ENCODE data around the gene PRPF19.
"Not testable (repeated sequence)": the region's sequence is repeated elsewhere in the genome, so short reads cannot be mapped to it uniquely, and the experiment has no call there.

PRPF19 gene

DNA sequence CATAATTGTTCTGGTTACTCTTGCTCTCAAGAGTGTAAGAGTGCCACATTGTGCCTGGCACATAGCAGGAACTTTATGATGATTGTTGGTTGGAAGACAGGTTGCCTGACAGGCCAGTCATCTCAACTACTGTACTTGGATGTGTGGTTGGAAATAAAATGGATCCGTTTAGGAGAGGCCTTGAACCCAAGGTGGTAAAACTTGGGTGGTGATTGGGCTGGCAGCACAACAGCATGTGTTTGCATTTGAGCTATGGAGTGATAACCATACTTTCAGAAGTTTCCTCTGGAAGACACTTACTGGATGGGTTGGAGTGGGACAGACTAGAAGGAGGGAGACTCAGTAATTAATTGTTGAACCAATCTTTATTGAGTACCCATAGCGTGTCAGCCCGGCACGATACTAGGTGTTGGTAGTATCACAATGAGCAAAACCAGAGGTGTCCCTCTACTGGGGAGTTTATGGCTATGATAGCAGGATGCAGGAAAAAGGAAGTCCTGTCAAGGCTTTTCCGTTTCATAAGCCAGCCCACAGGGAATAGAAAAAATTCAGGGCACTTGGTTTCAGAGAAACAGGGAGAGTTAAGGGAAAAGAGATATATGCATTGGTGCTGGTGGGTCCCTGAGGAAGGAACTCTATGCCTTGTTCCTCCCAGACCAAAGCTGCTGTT lies 4.5 kb upstream of the PRPF19 start:
- Histone ChIP-seq H3K9ac (ENCODE audit: low read length) (no peak overlapping the region), H3K4me1 (ENCODE audit: control insufficient read depth, insufficient read depth, low read length) (peaks cover 16% of the 10 kb centered on the region), H3K36me3 (ENCODE audit: control insufficient read depth, insufficient read depth, low read length) (no peaks in the 10 kb centered on the region), H3K27me3 (ENCODE audit: control insufficient read depth, insufficient read depth, low read length) (no peaks in the 10 kb centered on the region), H3K9me3 (ENCODE audit: control insufficient read depth, low read length) (no peaks in the 10 kb centered on the region), H3K4me3 (ENCODE audit: low read length) (no peak overlapping the region)

DNA sequence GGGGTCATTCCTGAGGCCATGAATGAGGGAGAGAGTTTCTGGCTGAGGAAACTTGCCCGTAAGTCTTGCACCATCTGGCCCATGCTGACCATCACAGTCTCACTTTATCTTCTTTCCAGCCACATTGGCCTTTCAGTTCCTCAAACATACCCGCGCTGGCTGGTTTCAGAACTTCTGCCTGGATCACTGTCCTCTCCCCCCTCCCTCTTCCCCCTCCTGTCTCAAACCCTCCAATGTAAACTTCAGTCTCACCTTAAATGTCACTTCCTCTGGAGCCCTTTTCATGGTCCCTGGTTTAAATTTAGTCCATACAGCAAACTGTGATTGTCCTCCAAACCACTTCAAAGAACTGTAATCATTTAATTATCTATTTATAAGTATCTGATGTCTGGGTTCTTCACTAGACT lies 3.9 kb upstream of the PRPF19 start:
- no peaks in the 10 kb centered on the region for H3K36me3 ChIP-seq (ENCODE audit: control insufficient read depth, insufficient read depth, low read length)
- no peak overlapping the region for H3K4me3 ChIP-seq (ENCODE audit: low read length)
- H3K4me1 ChIP-seq (ENCODE audit: control insufficient read depth, insufficient read depth, low read length), result peaks cover 12% of the 10 kb centered on the region
- H3K27me3 ChIP-seq (ENCODE audit: control insufficient read depth, insufficient read depth, low read length), result no peaks in the 10 kb centered on the region
- H3K9me3 ChIP-seq (ENCODE audit: control insufficient read depth, low read length), result no peaks in the 10 kb centered on the region
- no peak overlapping the region for H3K9ac ChIP-seq (ENCODE audit: low read length)

DNA sequence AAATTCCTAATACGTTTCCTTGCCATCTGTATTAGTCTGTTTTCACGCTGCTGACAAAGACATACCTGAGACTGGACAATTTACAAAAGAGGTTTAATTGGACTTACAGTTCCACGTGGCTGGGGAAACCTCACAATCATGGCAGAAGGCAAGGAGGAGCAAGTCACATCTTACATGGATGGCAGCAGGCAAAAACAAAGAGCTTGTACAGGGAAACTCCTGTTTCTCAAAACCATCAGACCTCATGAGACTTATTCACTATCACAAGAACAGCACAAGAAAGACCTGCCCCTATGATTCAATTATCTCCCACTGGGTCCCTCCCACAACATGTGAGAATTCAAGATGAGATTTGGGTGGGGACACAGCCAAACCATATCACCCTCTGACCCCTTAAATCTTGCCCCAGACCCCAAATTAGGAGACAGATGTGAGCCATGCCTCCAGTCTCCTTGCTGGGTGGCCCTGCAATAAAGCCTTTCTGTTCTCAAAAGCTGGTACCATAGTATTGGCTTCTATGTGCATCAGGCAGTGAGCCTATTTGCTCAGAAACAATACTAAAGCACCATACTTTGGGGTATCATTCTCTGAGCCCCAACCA lies 3.4 kb upstream of the PRPF19 start:
- peaks cover 17% of the 10 kb centered on the region for H3K4me1 ChIP-seq (ENCODE audit: control insufficient read depth, insufficient read depth, low read length)
- H3K36me3 ChIP-seq (ENCODE audit: control insufficient read depth, insufficient read depth, low read length); H3K9ac ChIP-seq (ENCODE audit: low read length); H3K27me3 ChIP-seq (ENCODE audit: control insufficient read depth, insufficient read depth, low read length); H3K9me3 ChIP-seq (ENCODE audit: control insufficient read depth, low read length); H3K4me3 ChIP-seq (ENCODE audit: low read length): not testable (repeated sequence)

DNA sequence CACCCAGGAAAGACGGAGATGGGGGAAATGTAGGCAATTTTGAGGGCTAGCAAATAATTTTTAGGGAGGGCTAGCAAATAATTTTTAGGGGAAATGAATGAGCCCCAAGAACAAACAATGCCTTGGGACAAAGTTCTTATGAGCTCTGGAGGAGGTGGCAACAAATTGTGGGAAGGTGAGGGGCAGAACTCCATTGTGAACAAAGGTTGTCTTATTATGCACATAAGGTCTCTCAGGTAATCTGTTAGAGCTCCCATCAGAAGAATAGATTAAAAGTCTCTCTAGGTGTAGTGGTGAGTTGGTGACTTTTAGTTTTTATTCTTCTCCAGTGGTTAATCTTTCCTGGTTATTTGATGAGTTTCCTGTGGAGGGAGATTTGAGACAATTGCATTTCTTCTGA lies 2.4 kb upstream of the PRPF19 start:
- Histone ChIP-seq H3K27me3 (ENCODE audit: control insufficient read depth, insufficient read depth, low read length) (no peaks in the 10 kb centered on the region), H3K9me3 (ENCODE audit: control insufficient read depth, low read length) (no peaks in the 10 kb centered on the region), H3K4me3 (ENCODE audit: low read length) (no peak overlapping the region), H3K36me3 (ENCODE audit: control insufficient read depth, insufficient read depth, low read length) (no peaks in the 10 kb centered on the region), H3K4me1 (ENCODE audit: control insufficient read depth, insufficient read depth, low read length) (peaks cover 20% of the 10 kb centered on the region), H3K9ac (ENCODE audit: low read length) (no peak overlapping the region)

DNA sequence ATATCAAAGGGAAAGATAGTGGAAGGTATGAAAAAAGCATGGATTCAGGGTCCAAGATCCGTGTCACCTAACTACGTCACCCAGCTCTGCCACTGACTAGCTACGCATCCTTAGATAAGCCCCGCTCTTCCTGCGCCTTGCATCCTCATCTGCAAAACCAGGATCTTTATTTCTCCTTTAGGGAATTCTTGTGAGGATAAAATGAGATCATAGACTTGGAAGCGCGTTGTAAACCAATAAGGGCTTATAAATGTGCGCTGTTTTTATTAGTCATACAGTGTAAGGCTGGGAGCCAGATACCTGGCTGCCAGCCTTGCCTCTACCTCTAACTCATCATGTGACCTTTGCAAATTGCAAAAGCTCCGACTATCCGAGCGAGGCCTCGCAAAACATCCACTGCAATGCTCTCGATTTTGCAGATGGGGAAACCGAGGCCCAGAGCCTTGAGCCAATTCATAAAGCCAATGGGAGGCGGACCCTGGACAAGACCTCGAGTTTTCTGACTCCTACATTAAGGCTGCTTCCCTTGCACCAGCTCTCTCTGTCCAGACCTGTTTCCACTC lies 753 bp downstream of the PRPF19 start:
- Histone ChIP-seq H3K27me3 (ENCODE audit: control insufficient read depth, insufficient read depth, low read length) (no peaks in the 10 kb centered on the region), H3K4me3 (ENCODE audit: low read length) (peak overlapping the region; percentile 60), H3K9ac (ENCODE audit: low read length) (peak overlapping the region; percentile 60), H3K9me3 (ENCODE audit: control insufficient read depth, low read length) (no peaks in the 10 kb centered on the region), H3K4me1 (ENCODE audit: control insufficient read depth, insufficient read depth, low read length) (peaks cover 13% of the 10 kb centered on the region), H3K36me3 (ENCODE audit: control insufficient read depth, insufficient read depth, low read length) (peaks cover 12% of the 10 kb centered on the region)

DNA sequence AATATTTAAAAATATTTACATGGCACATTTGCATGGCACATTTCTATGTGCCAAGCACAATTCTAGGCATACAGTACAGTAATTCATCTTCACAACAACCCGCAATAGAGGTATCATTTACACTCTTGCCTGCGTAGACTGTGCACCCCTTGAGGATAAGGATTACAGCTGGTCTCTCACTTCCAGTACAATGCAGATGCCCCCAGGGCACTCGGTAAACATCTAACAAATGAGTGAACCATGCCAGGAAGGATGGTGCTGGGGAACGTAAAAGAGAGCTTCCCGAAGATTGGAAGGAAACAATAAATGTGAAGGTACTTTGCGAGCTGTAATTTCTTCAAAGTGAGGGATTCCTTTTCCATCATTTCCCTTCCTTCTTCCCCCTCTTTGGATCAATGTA lies 1.3 kb downstream of the PRPF19 start:
- peaks cover 13% of the 10 kb centered on the region for H3K4me1 ChIP-seq (ENCODE audit: control insufficient read depth, insufficient read depth, low read length)
- H3K9ac ChIP-seq (ENCODE audit: low read length), result peak overlapping the region; percentile 60
- H3K27me3 ChIP-seq (ENCODE audit: control insufficient read depth, insufficient read depth, low read length), result no peaks in the 10 kb centered on the region
- H3K36me3 ChIP-seq (ENCODE audit: control insufficient read depth, insufficient read depth, low read length), result peaks cover 15% of the 10 kb centered on the region
- H3K4me3 ChIP-seq (ENCODE audit: low read length), result no peak overlapping the region
- H3K9me3 ChIP-seq (ENCODE audit: control insufficient read depth, low read length), result no peaks in the 10 kb centered on the region

DNA sequence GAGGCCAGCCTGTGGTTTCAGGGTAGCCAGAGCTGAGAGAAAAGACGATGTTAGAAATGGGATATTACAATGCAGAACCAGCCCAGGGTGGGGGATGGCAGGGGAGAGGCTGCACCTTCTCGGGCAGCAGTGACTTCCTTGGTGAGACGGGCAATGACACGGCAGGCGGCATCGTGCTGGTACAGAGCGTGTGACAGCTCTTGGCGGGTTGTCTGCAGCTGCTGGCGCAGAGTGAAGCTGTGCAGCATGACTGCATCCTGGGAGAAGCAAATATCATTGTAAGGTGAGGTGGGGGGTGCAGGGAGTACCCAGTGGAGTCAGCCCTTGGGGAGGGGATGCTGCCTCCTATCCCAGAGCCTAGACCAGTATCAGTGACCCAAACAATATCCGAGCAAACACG lies 3.8 kb downstream of the PRPF19 start:
- Histone ChIP-seq H3K4me3 (ENCODE audit: low read length) (no peak overlapping the region), H3K27me3 (ENCODE audit: control insufficient read depth, insufficient read depth, low read length) (no peaks in the 10 kb centered on the region), H3K9me3 (ENCODE audit: control insufficient read depth, low read length) (no peaks in the 10 kb centered on the region), H3K9ac (ENCODE audit: low read length) (no peak overlapping the region), H3K36me3 (ENCODE audit: control insufficient read depth, insufficient read depth, low read length) (peaks cover 30% of the 10 kb centered on the region), H3K4me1 (ENCODE audit: control insufficient read depth, insufficient read depth, low read length) (peaks cover 13% of the 10 kb centered on the region)

DNA sequence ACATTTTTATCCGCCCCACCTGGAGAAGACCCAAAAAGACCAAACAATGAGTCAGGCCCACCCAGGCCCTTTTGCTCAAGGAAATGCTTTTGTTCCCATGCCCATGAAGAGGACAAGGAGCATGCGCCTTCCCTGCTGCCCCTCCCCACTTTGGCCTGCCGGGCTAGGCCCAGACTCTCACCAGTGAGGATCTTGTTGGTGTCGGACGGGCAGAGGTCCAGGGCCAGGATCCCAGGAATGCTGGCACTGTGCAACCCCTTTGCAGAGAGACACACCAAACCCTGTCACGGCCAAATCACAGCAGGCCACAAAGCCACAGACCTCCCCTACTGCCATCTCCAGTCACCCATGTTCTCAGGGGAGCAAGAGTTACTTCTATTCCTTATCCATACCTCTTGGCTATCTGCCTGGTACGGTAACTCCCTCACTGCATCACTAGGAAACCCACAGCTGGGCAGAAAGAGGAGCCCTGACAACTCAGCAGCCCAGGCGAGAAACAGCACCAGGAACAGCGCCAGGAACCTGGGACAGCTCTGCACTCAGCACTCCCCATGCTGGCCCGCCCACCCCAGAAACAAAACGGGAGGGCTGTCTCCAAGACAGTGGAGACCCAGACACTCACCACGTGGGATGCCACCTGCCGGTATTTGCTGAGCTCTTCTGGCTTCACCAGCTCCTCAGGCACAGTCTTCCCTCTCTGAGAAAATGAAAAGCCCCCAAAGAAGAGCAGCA lies 5.5 kb downstream of the PRPF19 start:
- no peaks in the 10 kb centered on the region for H3K27me3 ChIP-seq (ENCODE audit: control insufficient read depth, insufficient read depth, low read length)
- H3K4me3 ChIP-seq (ENCODE audit: low read length), result no peak overlapping the region
- H3K36me3 ChIP-seq (ENCODE audit: control insufficient read depth, insufficient read depth, low read length), result peaks cover 37% of the 10 kb centered on the region
- no peak overlapping the region for H3K9ac ChIP-seq (ENCODE audit: low read length)
- H3K4me1 ChIP-seq (ENCODE audit: control insufficient read depth, insufficient read depth, low read length), result peaks cover 10% of the 10 kb centered on the region
- H3K9me3 ChIP-seq (ENCODE audit: control insufficient read depth, low read length), result no peaks in the 10 kb centered on the region

DNA sequence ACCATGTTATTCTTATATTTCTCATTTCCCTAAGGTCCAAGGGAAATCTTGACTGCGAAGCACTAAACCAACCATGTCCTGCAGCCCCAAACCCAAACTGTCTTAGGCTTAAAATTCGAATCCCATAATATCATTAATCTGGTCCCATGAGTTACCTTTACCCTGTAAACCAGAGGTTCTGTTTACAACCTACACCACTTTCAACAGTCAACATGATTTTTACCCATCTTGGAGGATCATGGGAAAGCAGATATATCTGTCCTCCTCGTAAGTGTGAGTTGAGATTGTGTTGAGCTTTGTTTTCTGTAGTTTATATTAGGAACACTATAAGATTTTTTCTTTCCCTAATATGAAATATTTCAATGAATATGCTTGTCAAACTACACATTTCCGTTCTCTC lies 6.4 kb downstream of the PRPF19 start:
- H3K36me3 ChIP-seq (ENCODE audit: control insufficient read depth, insufficient read depth, low read length), result peaks cover 37% of the 10 kb centered on the region
- H3K9ac ChIP-seq (ENCODE audit: low read length), result no peak overlapping the region
- no peaks in the 10 kb centered on the region for H3K27me3 ChIP-seq (ENCODE audit: control insufficient read depth, insufficient read depth, low read length)
- no peaks in the 10 kb centered on the region for H3K9me3 ChIP-seq (ENCODE audit: control insufficient read depth, low read length)
- H3K4me3 ChIP-seq (ENCODE audit: low read length), result no peak overlapping the region
- peaks cover 5% of the 10 kb centered on the region for H3K4me1 ChIP-seq (ENCODE audit: control insufficient read depth, insufficient read depth, low read length)

DNA sequence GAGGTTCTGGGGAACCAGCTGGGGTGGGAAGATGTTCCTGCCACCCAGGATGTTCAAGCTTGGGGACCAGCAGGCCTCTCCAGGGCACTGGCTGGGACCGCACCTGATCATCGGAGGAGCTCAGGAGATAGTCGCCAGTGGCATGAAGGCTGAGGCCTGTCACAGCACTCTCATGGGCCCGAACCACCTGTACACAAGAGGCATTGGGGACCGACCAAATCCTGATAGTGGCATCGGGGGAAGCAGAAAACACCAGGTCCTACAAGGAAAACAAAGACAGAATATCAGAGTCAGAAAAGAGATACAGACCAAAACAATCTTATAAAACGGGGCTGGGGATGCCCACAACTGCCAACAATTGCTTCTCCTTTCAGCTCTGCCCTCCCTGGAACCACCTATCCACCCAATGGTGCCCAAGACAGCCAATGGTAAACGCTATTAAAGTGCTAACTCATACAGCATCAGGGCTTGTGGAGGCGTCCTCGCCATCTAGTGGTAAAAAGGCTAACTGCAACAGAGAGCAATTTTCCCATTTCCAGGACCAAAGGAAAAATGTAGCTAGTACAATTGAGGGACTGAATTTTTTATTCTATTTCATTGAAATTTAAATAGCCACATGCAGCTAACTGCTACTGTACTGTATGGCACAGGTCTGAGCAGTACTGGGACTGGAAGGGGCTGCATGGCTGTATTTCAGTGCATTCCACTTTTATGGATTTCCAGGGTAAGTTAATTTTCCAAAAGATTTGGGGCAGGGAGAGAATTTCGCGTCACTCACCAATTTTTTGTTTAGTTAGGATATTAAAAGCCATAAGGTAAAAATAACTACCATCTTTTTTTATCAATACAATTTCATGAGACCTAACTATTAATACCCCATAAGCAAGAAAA lies 7.1 kb downstream of the PRPF19 start:
- H3K4me3 ChIP-seq (ENCODE audit: low read length), result no peak overlapping the region
- no peaks in the 10 kb centered on the region for H3K9me3 ChIP-seq (ENCODE audit: control insufficient read depth, low read length)
- no peaks in the 10 kb centered on the region for H3K4me1 ChIP-seq (ENCODE audit: control insufficient read depth, insufficient read depth, low read length)
- no peaks in the 10 kb centered on the region for H3K27me3 ChIP-seq (ENCODE audit: control insufficient read depth, insufficient read depth, low read length)
- H3K36me3 ChIP-seq (ENCODE audit: control insufficient read depth, insufficient read depth, low read length), result peaks cover 37% of the 10 kb centered on the region
- no peak overlapping the region for H3K9ac ChIP-seq (ENCODE audit: low read length)

DNA sequence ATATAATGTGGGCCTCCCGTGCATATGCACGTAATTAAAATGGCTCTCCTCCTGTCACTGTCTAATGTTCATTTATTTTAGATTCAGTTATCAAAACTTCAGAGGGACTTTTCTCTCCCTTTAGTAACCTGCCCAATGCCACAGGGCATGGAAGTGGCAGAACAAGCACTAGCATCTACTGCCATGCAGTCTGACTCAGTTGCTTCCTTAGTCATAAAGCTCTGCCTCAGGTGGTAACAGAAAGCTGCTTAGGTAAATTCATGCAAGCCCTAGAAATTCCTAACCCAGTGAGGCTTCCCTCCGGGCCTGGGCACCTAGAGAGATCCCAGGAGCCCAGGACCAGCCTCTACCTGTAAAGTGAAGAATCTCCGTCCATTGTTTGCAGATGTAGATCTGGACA lies 8.9 kb downstream of the PRPF19 start:
- H3K9me3 ChIP-seq (ENCODE audit: control insufficient read depth, low read length), result no peaks in the 10 kb centered on the region
- peaks cover 33% of the 10 kb centered on the region for H3K36me3 ChIP-seq (ENCODE audit: control insufficient read depth, insufficient read depth, low read length)
- no peak overlapping the region for H3K4me3 ChIP-seq (ENCODE audit: low read length)
- H3K27me3 ChIP-seq (ENCODE audit: control insufficient read depth, insufficient read depth, low read length), result no peaks in the 10 kb centered on the region
- no peak overlapping the region for H3K9ac ChIP-seq (ENCODE audit: low read length)
- H3K4me1 ChIP-seq (ENCODE audit: control insufficient read depth, insufficient read depth, low read length), result no peaks in the 10 kb centered on the region

Data from mucosa of stomach (tissue), 1 donor.